Left kidney (tissue), 2 donors: ENCODE results near the gene ARL4D. TPM values are rescaled to one million over a fixed set of nuclear protein-coding genes. Genes with fewer than 3 reads are reported as not detected.
A peak's percentile ranks its signal among the peaks of the same experiment; 100 is the strongest.
"Not testable (repeated sequence)": the region's sequence is repeated elsewhere in the genome, so short reads cannot be mapped to it uniquely, and the experiment has no call there.

Source experiments
- DNase-seq: peaks from one replicate; pipeline ENCODE4 v3.0.0-alpha.2; 2013
- polyA plus RNA-seq: library from polyadenylated mRNA; unstranded; fragments of 120-200 nt; gene quantifications from one replicate; pipeline ENCODE4 v1.2.1, GENCODE V29; 2013; ENCODE audit not compliant: insufficient read length

The ARL4D gene
- polyA plus RNA-seq, 1 donor = 7.1 TPM

GRCh38 chr17:43392397-43392796 is 6.4 kb upstream of the ARL4D start:
- no peak for DNase-seq

GRCh38 chr17:43393944-43394482 is 4.8 kb upstream of the ARL4D start:
- DNase-seq = peak; percentile 91

GRCh38 chr17:43394696-43395095 is 4.1 kb upstream of the ARL4D start:
- not testable (repeated sequence) for DNase-seq

- no peak for DNase-seq
Measured at GRCh38 chr17:43395165-43395564, 3.6 kb upstream of the ARL4D start.

- DNase-seq = no peak
Measured at GRCh38 chr17:43396491-43397060, 2.2 kb upstream of the ARL4D start.

- no peak for DNase-seq
Measured at GRCh38 chr17:43399839-43400328, 1.1 kb downstream of the ARL4D start.

- no peak for DNase-seq
Measured at GRCh38 chr17:43400943-43401717, 2.3 kb downstream of the ARL4D start.

GRCh38 chr17:43402078-43402477 is 3.3 kb downstream of the ARL4D start:
- no peak for DNase-seq

- no peak for DNase-seq
Measured at GRCh38 chr17:43402567-43402966, 3.8 kb downstream of the ARL4D start.

GRCh38 chr17:43403846-43404245 is 5.1 kb downstream of the ARL4D start:
- DNase-seq = no peak

GRCh38 chr17:43405861-43406260 is 7.1 kb downstream of the ARL4D start:
- no peak for DNase-seq

GRCh38 chr17:43406676-43407645 is 8.2 kb downstream of the ARL4D start:
- DNase-seq = no peak

- no peak for DNase-seq
Measured at GRCh38 chr17:43409131-43409530, 10.3 kb downstream of the ARL4D start.

GRCh38 chr17:43410557-43411368 is 12.0 kb downstream of the ARL4D start:
- no peak for DNase-seq

- DNase-seq = no peak
Measured at GRCh38 chr17:43411369-43411677, 12.5 kb downstream of the ARL4D start.

GRCh38 chr17:43411749-43412148 is 13.0 kb downstream of the ARL4D start:
- no peak for DNase-seq

GRCh38 chr17:43412166-43412565 is 13.4 kb downstream of the ARL4D start:
- DNase-seq = no peak

GRCh38 chr17:43416998-43417890 is 18.5 kb downstream of the ARL4D start:
- DNase-seq = no peak

GRCh38 chr17:43418441-43419374 is 19.9 kb downstream of the ARL4D start:
- no peak for DNase-seq
